ENCODE measurements around the gene MSANTD4. TPM values are rescaled to one million over a fixed set of nuclear protein-coding genes. Genes with fewer than 3 reads are reported as not detected.
"Not testable (repeated sequence)": the region's sequence is repeated elsewhere in the genome, so short reads cannot be mapped to it uniquely, and the experiment has no call there.

Gene MSANTD4
- total RNA-seq, 2 experiments from 2014 or later, result 21.0 to 26.4 TPM

GRCh38 chr11:106061249-106061784 lies 39.3 kb upstream of the MSANTD4 start:
- BruUV-seq (replicated peaks), result no TSS peak
- no peak overlapping the region for H3K27ac ChIP-seq (ENCODE audit: low read depth, low read length, poor library complexity, severe bottlenecking)
- intact Hi-C loops (cut with micrococcal nuclease; ENCODE audit: unreplicated experiment), result no loop called here
- DNase-seq (ENCODE audit: low spot score), result no peak
- POLR2A ChIA-PET, result interaction anchor here (1.1 kb wide), 1 partner anchor 12 kb away, joined by 3 read pairs; no protein-coding TSS in a partner anchor
- H3K9me2 ChIP-seq (ENCODE audit: insufficient read depth, low read length), result no peaks in the 10 kb centered on the region
- H2AFZ ChIP-seq (ENCODE audit: low read length), result no peak overlapping the region
- no peaks in the 10 kb centered on the region for H3K36me3 ChIP-seq (ENCODE audit: insufficient read depth, low read length)
- no peak overlapping the region for H3K4me3 ChIP-seq (ENCODE audit: low read depth, low read length, poor library complexity, severe bottlenecking)
- no peaks in the 10 kb centered on the region for H3K4me1 ChIP-seq (ENCODE audit: insufficient read depth, low read length, poor library complexity, severe bottlenecking)
- no peaks in the 10 kb centered on the region for H4K20me1 ChIP-seq (ENCODE audit: insufficient read depth, low read length)
- no peaks in the 10 kb centered on the region for H3K9me3 ChIP-seq (ENCODE audit: low read length)
- no peak overlapping the region for H3K4me2 ChIP-seq (ENCODE audit: low read length)
- TF ChIP-seq EZH2phosphoT487 (IDR thresholded peaks at IDR 0.05; ENCODE audit: borderline replicate concordance, low read depth, low read length) (no peak), CTCF (conservative IDR thresholded peaks at IDR 0.05; ENCODE audit: low read length) (no peak)
- CTCF ChIA-PET (ENCODE audit: unreplicated experiment), result no interaction called here
- no peaks in the 10 kb centered on the region for H3K79me2 ChIP-seq (ENCODE audit: insufficient read depth, low read depth, low read length)

GRCh38 chr11:106059617-106060016 lies 37.6 kb upstream of the MSANTD4 start:
- Histone ChIP-seq H3K79me2 (ENCODE audit: insufficient read depth, low read depth, low read length) (no peaks in the 10 kb centered on the region), H3K4me3 (ENCODE audit: low read depth, low read length, poor library complexity, severe bottlenecking) (no peak overlapping the region), H4K20me1 (ENCODE audit: insufficient read depth, low read length) (no peaks in the 10 kb centered on the region), H3K9me3 (ENCODE audit: low read length) (no peaks in the 10 kb centered on the region), H3K4me1 (ENCODE audit: insufficient read depth, low read length, poor library complexity, severe bottlenecking) (no peaks in the 10 kb centered on the region), H3K4me2 (ENCODE audit: low read length) (no peak overlapping the region), H3K27ac (ENCODE audit: low read depth, low read length, poor library complexity, severe bottlenecking) (no peak overlapping the region), H2AFZ (ENCODE audit: low read length) (no peak overlapping the region), H3K36me3 (ENCODE audit: insufficient read depth, low read length) (no peaks in the 10 kb centered on the region), H3K9me2 (ENCODE audit: insufficient read depth, low read length) (no peaks in the 10 kb centered on the region)
- ChIA-PET POLR2A (interaction anchor here (0.7 to 1.5 kb wide), 4 partner anchors 10 to 1112 kb away, joined by 3 to 5 read pairs (median 4); no protein-coding TSS in a partner anchor), CTCF (ENCODE audit: unreplicated experiment) (no interaction called here)
- TF ChIP-seq CTCF (conservative IDR thresholded peaks at IDR 0.05; ENCODE audit: low read length) (no peak), EZH2phosphoT487 (IDR thresholded peaks at IDR 0.05; ENCODE audit: borderline replicate concordance, low read depth, low read length) (no peak)
- no TSS peak for BruUV-seq (replicated peaks)
- DNase-seq (ENCODE audit: low spot score), result no peak
- intact Hi-C loops (cut with micrococcal nuclease; ENCODE audit: unreplicated experiment), result no loop called here

- H2AFZ ChIP-seq (ENCODE audit: low read length); H3K27ac ChIP-seq (ENCODE audit: low read depth, low read length, poor library complexity, severe bottlenecking); H3K9me2 ChIP-seq (ENCODE audit: insufficient read depth, low read length); intact Hi-C loops (cut with micrococcal nuclease; ENCODE audit: unreplicated experiment); DNase-seq (ENCODE audit: low spot score); H3K79me2 ChIP-seq (ENCODE audit: insufficient read depth, low read depth, low read length); H3K4me3 ChIP-seq (ENCODE audit: low read depth, low read length, poor library complexity, severe bottlenecking); BruUV-seq (replicated peaks); H3K4me2 ChIP-seq (ENCODE audit: low read length); H3K9me3 ChIP-seq (ENCODE audit: low read length); H4K20me1 ChIP-seq (ENCODE audit: insufficient read depth, low read length); H3K36me3 ChIP-seq (ENCODE audit: insufficient read depth, low read length); H3K4me1 ChIP-seq (ENCODE audit: insufficient read depth, low read length, poor library complexity, severe bottlenecking); CTCF ChIA-PET (ENCODE audit: unreplicated experiment); POLR2A ChIA-PET: not testable (repeated sequence)
These were observed 36.3 kb upstream of the MSANTD4 start for GRCh38 chr11:106058377-106058776.
